ENCODE results near the gene TMCC1.
"Not testable (repeated sequence)": the region's sequence is repeated elsewhere in the genome, so short reads cannot be mapped to it uniquely, and the experiment has no call there.

TMCC1 gene

GRCh38 chr3:129640985-129641384 lies 252.5 kb downstream of the TMCC1 start:
- not testable (repeated sequence) for DNase-seq

- no peak for DNase-seq
Measured at GRCh38 chr3:129638481-129638880, 255.0 kb downstream of the TMCC1 start.

- no peak for DNase-seq
Measured at GRCh38 chr3:129636082-129636481, 257.4 kb downstream of the TMCC1 start.

DNA sequence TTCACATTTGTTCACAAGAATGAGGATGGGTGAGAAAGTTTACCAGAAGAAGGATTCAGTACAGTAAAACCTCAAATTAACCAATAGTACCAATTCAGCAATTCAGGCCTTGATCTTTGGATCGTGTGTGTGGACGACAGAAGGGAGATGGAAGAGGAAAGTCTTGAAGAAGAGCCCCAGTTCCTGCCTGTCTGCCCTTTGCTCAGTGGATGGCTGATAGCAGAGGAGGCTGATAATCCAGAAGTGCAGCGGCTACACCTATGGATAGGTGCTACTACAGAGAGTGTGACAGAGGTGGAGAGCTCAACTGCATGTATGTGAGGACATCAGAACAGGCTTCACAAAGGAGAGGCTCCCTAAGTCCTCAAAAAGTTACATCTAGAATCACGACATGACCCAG lies 257.9 kb downstream of the TMCC1 start:
- DNase-seq = no peak

DNA sequence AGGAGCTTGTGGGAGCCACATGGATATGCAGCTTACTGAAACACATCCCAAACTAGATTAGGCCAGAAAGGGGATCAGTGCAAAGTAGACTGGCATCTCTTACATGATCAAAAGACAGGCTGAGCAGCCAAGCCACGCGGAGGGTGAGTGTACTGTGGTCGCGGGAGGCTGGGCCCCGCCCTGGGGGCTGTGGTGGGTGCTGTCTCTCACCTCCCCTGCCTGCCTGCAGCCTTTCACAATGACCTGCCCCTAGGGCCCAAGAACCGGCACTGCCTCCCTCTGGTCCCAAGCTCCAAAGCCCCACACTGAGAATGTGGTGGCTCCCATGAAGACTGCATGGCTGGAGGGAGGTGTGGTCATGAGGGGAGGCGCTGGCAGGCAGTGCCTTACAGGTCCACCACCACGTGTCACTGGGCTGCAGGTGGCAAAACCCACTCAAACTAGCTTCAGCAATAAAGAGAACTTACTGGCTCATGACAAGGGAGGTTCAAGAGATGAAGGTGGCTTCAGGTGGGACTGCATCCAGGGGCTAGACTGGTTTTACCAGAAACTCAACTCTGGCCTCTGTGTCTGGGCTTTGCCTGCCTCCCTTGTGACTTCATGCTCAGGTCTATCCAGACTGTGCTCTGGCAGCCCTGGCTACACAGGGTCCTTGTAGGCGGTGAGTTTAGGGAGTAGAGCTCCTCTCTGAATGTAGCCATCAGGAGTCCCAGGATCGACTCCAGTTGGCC lies 259.6 kb downstream of the TMCC1 start:
- no peak for DNase-seq

DNA sequence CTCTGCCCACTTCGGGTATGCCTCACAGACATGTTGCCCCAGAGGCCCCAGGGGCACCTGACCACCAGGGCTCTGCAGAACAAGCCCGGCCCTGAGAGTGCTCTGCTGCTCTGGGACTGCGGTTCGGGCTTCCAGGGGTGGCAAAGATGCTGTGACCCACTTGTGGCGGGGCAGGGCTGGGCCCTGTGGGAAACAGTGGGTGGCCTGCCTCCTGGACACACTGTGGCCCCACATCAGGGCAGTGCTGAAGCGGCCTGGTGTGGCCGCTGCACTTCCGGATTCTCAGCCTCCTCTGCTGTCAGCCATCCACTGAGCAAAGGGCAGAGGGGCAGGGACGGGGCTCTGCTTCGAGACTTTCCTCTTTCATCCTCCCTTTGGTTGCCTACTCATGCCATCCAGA lies 260.5 kb downstream of the TMCC1 start:
- no peak for DNase-seq

GRCh38 chr3:129632556-129632955 lies 261.0 kb downstream of the TMCC1 start:
- DNase-seq = no peak

DNA sequence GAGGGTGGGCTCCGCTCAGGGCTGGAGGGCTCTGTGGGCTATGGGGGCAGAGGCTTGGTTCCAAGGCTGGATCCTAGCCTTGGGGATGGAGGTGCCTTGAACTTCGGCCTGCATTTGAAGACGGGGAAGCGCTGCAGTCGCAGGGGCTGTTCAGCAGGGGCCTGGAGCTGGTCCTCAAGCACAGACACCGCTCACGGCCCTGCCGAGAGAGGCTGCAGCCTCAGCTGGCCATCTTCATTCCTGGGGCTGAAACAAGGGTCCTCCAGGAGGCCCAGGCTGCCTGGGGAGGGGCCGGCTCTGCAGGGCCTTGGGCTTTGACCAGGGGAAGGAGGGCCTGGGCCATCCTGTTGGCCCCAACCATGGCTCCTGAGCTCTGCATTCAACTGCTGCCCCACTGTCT lies 261.5 kb downstream of the TMCC1 start:
- DNase-seq = no peak

DNA sequence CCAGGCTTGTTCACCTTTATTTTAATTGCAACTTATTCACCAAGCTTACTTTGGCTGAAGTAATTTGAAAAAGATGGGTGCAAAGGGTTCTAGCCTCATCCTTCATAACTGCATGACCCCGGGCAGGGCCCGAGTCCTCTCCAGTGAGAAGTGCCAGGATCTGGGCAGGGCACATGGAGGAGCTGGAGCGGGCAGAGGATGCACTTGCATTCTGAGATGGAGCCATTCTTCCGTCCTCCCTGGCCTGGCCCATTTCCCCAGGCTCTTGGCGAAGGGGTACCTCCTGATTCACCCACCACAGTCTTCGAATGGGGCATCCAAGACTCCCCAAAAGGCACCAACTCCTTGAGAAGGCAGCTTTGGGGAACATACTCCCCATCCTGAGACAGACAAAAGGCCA lies 264.5 kb downstream of the TMCC1 start:
- no peak for DNase-seq

- no peak for DNase-seq
Measured at GRCh38 chr3:129628169-129628522, 265.4 kb downstream of the TMCC1 start.

GRCh38 chr3:129627350-129628168 lies 266.0 kb downstream of the TMCC1 start:
- peak in 3 of 5 donors; percentile 45 to 66 (median 61) for DNase-seq

- DNase-seq = peak; percentile 31 to 73 (median 42)
Measured at GRCh38 chr3:129626744-129627349, 266.7 kb downstream of the TMCC1 start.

- no peak for DNase-seq
Measured at GRCh38 chr3:129625072-129625874, 268.2 kb downstream of the TMCC1 start.

GRCh38 chr3:129624347-129625071 lies 269.0 kb downstream of the TMCC1 start:
- no peak for DNase-seq

DNA sequence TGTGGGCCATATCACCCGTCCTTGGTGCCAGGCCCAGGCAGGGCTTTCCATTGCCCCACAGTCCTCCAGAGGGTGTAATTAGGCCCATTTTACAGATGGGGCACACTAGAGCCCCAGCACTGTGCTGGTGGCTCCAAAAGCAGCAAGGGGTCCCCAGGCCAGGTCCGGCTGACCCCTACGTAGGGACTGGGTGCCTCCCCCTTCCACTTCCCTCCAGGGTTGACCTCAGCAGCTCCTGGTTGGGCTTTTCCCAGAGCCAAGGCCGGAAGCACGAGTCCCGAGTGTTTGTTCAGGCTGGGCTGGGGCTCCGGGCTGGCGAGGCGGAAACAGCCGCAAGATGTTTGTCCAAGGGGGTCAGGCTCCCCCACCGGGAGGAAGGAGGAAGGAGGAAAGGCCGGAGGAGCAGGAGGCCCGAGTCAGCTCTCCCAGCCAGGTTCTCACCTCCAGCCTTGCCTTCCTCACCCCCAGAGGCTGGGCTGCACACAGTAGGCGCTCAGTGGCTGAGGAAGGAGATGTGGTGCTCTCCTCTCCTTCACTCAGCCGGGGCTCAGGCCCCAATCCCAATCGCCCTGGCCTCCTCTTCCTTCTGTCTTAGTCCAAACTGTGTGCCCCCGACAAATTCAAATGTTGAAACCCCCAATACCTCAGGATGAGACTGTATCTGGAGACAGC lies 269.9 kb downstream of the TMCC1 start:
- no peak for DNase-seq

- no peak for DNase-seq
Measured at GRCh38 chr3:129622933-129623332, 270.6 kb downstream of the TMCC1 start.

DNA sequence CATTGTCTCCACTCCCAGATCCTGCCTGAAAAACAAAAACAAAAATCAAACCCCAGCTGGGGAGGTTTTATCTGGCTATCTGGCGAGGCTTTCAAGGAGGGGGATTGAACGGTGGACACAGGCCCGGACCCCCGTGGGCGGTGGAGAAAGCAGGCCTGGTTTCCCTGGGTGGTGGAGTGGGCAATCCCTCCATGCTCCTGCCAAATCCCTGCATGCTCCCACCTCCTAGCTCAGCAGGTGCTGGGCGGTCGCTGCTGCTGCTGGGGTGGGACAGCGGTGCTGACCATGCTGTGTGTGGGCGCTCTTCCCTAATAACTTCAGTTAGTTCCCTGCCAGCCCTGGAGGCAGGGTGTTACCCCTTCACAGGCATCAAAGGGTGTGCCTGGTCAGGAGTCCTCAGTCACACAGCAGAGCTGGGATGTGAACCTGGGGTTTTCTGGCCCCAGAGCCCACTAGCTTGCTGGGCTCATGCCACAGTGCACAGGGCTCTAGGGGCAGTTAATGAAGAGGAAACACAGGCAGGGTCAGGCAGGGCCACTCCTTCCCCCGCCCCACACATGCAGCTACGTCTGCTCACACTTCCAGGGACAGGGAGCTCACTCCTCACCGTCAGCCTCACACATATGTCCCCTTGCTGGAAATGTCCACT lies 271.2 kb downstream of the TMCC1 start:
- DNase-seq = no peak

GRCh38 chr3:129621626-129622225 lies 271.8 kb downstream of the TMCC1 start:
- DNase-seq = no peak

GRCh38 chr3:129620828-129621559 lies 272.5 kb downstream of the TMCC1 start:
- DNase-seq = no peak

- DNase-seq = no peak
Measured at GRCh38 chr3:129619726-129620162, 273.8 kb downstream of the TMCC1 start.

All from T-helper 1 cell (primary cell).